Stimulated activated CD8-positive, alpha-beta memory T cell treated with anti-CD3 and anti-CD28 coated beads, Interleukin-7, amount 100 ng/mL, for 24 hours (primary cell): ENCODE data around the gene MYEOV.

Experiments used
- DNase-seq: peaks from one replicate; pipeline ENCODE4 v3.0.0-alpha.2; 2020; ENCODE audit warnings: low read depth

MYEOV gene

DNA sequence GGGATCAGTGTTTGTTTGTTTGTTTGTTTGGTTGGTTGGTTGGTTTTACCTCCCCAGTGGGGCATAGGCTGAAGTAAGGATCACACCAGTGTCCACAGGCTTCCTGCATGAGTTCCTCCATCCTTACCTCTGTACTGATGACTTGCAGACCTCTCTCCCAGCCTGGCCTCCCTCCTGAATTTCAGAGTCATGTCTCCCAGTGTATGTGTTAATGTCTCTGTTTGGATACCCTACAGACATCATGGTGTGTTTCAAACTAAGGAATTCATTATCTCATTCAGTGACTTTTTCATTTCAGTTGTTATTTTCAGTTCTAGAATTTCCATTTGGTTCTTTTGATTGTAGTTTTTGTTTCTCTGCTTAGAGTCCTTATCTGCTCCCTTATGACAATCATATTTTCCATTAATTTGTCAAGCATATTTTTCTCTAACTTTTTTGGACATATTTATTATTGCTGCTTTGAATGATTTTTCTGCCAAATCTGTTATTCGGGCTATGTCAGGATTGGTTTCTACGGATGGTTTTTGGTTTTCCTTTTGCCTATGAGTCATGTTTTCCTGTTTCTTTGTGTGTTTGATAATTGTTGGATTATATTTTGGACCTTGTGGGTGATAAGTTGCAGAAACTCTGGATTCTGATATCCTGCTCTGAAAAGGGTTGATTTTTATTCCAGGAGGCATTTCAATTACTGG, 23.6 kb downstream of the MYEOV start:
- DNase-seq = no peak

GRCh38 chr11:69318093-69318420, 24.1 kb downstream of the MYEOV start:
- DNase-seq = no peak

GRCh38 chr11:69319255-69320106, 25.5 kb downstream of the MYEOV start:
- no peak for DNase-seq

DNA sequence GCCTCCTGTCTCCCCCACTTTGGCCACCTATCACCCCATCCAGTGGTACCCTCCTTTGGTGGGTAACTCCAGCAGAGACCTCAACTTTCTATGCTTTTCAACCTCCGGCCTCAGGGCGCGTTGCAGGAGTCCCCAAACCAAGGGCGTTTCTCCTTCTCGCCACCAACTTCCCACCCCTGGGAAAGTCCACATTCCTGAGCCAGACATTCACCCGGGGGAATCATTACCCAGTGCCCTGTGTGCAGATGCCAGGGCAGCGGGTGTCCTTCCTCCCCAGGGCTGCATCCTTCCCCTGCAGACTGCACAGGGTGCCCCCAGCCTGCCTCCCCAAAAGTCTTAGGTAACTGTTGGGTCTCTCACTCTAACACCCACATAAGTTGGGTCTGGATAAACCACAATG, 26.4 kb downstream of the MYEOV start:
- DNase-seq = no peak

DNA sequence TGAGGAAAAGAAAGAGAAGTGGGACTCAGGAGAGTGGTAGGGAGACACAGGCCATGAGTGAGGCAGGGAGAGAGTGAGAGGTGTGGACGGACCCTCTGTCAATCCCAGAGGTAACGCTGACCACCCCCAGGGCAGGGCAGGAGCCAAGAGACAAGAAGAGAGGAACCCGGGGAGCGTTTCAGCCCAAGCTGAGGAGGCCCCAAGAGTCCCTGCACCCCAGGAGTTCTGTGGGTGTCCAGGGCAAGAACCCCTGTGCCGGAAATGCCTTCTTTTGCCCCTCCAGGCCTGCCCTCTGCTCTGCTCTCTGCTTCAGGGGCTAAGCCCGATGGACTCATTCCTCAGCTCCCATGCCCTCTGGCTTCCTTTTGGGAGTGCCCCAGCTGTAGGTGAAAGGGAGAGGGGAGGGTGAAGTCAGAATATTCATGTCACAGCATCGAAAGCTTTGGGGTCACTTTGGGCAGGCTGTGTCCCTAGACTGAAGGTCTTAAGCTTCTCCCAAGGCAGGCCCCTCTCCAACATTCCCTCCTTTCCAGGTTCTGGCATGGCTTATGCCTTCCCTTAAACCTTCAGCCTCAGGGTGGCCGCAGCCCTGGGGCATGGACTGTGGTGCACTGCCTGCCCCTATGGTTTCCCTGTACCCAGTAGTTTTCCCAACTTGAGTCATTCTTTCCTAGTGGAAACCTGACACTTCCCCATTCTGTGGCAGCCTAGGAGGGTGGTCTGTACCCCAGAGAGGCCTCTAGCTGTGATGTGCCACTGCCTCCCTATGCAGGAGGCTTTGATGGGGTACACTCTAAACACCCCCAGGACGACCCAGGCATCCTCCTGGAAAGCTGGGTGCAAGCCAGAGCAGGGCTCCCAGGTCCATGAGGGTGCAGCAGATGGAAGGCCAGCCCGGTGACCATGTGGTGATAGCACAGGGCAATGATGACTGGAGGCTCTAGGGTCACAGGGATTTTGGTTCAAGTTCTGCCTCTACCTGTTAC, 27.1 kb downstream of the MYEOV start:
- no peak for DNase-seq

- no peak for DNase-seq
These were observed 28.0 kb downstream of the MYEOV start for GRCh38 chr11:69321877-69322361.

GRCh38 chr11:69325446-69325845, 31.5 kb downstream of the MYEOV start:
- DNase-seq = no peak

DNA sequence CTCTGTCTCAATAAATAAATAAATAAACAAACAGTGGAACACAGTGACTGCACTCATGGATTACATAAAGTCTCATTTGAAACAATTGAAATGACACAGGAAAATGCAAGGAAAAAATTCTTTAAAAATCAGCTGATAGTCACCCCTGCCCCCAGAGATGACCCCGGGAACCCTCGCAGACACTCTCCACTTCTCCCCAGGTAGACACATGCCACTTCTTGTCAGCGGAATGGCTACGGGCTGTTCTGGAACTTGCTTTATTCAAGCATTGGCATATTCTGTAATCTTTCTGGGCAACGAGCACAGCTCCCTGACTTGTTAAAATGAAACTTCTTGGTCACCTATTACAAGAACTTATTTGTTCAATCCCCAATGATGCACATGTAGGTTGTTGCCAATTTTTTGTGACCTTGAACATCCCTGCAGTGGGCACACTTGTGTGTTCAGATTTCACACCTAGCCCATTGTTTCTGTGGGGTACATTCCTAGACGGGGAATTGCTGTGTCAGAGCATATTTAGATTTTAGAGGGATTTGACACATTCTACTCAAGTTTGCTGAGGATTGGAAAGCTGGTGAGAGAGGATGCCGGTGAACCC, 32.8 kb downstream of the MYEOV start:
- DNase-seq = no peak

- DNase-seq = no peak
These were observed 33.8 kb downstream of the MYEOV start for GRCh38 chr11:69327741-69328191.

DNA sequence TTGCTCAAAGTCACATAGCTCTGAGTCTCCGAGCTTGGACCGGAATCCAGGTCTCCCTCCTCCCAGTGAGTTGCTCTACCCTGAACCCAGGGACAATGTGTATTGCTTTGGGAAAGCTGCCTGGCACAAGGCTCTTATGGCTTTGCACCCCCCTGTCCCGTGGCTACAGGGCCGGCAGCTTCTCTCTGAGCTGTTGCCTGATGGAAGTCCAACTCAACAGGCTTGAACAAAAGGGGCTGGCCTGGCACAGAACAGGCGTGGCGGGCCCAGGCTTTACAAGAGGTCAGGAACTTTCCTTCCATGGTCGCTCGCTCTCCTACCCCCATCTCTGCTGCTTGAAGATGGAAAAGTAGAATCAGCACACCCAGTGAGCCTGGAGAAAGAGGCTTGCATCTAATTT, 34.3 kb downstream of the MYEOV start:
- DNase-seq = no peak

GRCh38 chr11:69329581-69329980, 35.6 kb downstream of the MYEOV start:
- no peak for DNase-seq

DNA sequence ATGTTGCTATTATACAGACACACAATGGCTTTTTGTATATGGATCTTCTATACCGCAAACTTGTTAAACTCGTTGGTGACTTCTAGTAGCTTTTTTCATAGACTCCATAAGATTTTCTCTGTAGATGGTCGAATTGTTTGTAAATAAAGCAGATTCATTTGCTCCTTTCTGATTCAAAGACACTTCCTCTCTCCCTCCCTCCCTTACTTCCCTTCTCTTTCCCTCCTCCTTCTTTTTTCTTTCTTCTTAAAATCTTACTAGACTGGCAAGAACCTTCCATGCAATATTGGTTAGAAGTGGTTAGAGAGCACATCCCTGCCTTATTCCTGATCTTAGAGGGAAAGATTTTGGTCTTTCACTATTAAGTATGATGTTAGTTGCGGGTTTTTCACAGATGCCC, 36.4 kb downstream of the MYEOV start:
- no peak for DNase-seq

- no peak for DNase-seq
These were observed 39.3 kb downstream of the MYEOV start for GRCh38 chr11:69333149-69333710.

GRCh38 chr11:69333879-69334278, 39.9 kb downstream of the MYEOV start:
- no peak for DNase-seq

DNA sequence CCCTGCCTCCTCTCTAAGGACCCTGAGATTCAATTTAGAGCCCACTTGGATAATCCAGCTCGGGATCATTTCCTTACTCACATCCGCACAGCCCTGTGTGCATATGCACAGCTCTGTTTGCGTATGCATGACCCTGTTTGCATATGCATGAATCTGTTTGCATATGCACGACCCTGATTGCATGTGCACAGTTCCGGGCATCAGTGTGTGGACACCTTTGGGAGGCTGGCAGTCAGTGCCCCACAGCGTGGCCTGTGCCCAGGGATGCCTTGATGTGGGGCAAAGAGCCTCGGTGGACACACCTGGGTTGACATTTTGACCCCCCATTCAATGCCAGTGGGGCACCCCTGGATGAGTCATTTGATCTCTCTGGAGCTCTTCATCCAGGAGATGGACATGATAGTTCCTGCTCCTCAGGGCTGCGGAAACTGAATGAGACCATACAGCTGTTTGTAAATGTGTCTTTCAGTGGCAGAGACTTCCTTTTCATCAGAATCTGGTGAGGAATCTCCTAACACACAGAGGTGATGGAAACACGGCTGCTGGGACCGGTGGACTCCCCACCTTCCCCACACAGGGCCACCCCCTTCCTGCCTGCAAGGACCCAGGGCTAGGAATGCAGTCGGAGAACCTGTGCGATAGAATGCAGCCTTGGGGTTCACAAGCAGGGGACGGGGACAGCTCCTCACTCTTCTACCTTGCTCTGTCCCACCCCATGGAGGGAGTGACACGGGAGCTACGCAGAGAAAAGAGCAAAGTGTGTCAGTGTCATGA, 41.2 kb downstream of the MYEOV start:
- no peak for DNase-seq

- DNase-seq = no peak
These were observed 41.9 kb downstream of the MYEOV start for GRCh38 chr11:69335781-69336405.

DNA sequence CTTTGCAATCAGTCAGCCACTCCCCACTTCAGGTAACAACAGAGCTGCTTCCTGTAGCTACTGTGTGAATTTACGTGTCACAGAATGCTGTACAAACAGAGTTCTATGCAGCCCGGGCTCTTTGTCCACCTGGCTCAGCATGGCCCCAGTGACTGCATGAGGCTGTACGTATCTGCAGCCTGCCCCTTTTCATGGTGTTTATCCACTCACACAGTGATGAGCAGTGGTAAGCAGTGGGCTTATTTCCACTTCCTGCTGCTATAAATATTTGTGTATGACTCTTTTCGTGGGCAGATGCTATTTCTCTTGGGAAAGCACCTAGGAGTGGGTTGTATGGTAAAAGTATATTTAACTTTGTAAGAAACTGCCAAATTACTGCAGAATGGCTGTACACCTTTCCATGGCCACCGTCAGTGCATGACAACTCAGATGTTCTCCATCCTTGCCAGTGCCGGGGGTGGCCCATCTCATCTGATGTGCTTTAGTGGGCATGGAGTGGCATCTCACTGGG, 43.3 kb downstream of the MYEOV start:
- no peak for DNase-seq

DNA sequence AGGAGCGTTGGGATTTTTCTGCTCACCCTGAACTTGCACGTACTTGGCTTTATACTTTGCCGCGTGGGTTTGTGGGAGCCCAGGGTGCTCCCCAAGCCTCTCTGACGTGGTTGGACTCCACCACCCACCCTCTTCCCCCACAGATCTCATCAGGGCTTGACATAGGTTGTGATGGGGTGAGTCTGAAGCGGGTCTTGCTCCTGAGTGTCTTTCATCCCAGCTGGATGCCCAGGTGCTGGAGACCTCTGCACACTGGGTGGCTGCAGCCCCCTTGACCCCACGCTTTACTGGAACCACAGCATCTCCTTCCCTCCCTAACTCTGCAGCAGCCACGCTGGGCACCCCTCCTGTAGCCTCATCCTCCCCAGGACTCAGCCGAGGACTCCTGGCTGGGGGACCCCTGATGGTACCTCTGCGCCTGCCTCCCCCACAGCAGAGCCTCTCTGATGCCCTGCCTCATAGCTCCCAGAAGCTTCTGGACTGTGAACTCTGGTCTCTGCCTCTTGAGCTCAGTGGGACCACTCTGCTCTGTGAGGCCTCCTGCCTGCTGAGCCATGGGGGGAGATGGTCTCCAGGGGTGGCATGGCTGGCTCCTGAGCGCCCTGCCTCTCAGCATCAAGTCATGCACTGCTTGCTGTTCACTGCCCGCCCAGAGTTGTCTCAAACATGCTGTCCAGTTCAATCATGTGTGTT, 45.2 kb downstream of the MYEOV start:
- no peak for DNase-seq

DNA sequence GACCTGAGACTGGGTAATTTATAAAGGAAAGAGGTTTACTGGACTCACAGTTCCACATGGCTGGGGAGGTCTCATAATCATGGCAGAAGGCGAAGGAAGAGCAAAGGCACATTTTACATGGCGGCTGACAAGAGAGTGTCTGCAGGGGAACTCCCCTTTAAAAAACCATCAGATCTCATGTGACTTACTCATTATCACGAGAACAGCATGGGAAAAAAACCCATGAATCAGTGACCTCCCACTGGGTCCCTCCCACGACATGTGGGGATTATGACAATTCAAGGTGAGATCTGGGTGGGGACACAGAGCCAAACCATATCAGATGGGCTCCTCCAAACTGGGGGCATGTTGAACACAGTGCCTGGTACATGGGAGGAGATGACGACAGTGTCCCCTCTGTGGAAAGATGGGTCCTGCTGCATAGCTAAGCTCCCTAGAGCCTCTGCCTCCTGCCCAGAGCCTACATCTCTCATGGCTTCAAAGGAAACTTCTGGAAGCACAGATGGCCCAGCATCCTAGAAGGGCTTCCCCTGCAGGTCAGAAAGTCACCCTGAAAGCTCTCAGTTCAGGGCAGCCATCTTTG, 46.1 kb downstream of the MYEOV start:
- DNase-seq = no peak
